Erythroblast (primary cell): Measurements from ENCODE around the gene ZNF600.

ENCODE experiments used
- GATA1 ChIP-seq: IDR thresholded peaks from 2 replicates; pipeline ENCODE4 v1.6.1; 2011; ENCODE audit warnings: low read depth, mild to moderate bottlenecking, control low read depth, low read length, moderate library complexity
- POLR2A ChIP-seq: IDR thresholded peaks from 2 replicates; pipeline ENCODE4 v1.6.1; 2011; ENCODE audit warnings: mild to moderate bottlenecking, low read length

GRCh38 chr19:52823676-52824075, 37.1 kb upstream of the ZNF600 start:
- no peak for TF ChIP-seq POLR2A
- TF ChIP-seq GATA1: no peak
